ENCODE measurements around the gene SLCO2B1.

SLCO2B1 gene

GRCh38 chr11:75223954-75224643 lies 73.2 kb downstream of the SLCO2B1 start:
- DNase-seq (ENCODE audit: low read depth) = no peak

GRCh38 chr11:75225794-75226193 lies 74.9 kb downstream of the SLCO2B1 start:
- no peak for DNase-seq (ENCODE audit: low read depth)

- DNase-seq (ENCODE audit: low read depth) = no peak
Measured at GRCh38 chr11:75229466-75229865, 78.6 kb downstream of the SLCO2B1 start.

GRCh38 chr11:75230621-75231020 lies 79.7 kb downstream of the SLCO2B1 start:
- no peak for DNase-seq (ENCODE audit: low read depth)

- no peak for DNase-seq (ENCODE audit: low read depth)
Measured at GRCh38 chr11:75233754-75234172, 82.9 kb downstream of the SLCO2B1 start.

GRCh38 chr11:75236062-75236461 lies 85.2 kb downstream of the SLCO2B1 start:
- no peak for DNase-seq (ENCODE audit: low read depth)

- no peak for DNase-seq (ENCODE audit: low read depth)
Measured at GRCh38 chr11:75237050-75237449, 86.1 kb downstream of the SLCO2B1 start.

- no peak for DNase-seq (ENCODE audit: low read depth)
Measured at GRCh38 chr11:75238595-75239440, 87.9 kb downstream of the SLCO2B1 start.

- no peak for DNase-seq (ENCODE audit: low read depth)
Measured at GRCh38 chr11:75239531-75240290, 88.8 kb downstream of the SLCO2B1 start.

GRCh38 chr11:75240311-75241035 lies 89.6 kb downstream of the SLCO2B1 start, which contains the start of gene TPBGL:
Gene TPBGL, plus strand, starts transcription at chr11:75240774. Its CDS starts 276 bp downstream, at chr11:75241050.
- DNase-seq (ENCODE audit: low read depth) = peak; percentile 15

GRCh38 chr11:75241036-75241905 lies 90.4 kb downstream of the SLCO2B1 start:
- peak; percentile 81 for DNase-seq (ENCODE audit: low read depth)

- DNase-seq (ENCODE audit: low read depth) = no peak
Measured at GRCh38 chr11:75241906-75242644, 91.2 kb downstream of the SLCO2B1 start.

- no peak for DNase-seq (ENCODE audit: low read depth)
Measured at GRCh38 chr11:75242722-75243600, 92.1 kb downstream of the SLCO2B1 start.

GRCh38 chr11:75244052-75244814 lies 93.3 kb downstream of the SLCO2B1 start:
- DNase-seq (ENCODE audit: low read depth) = no peak

- DNase-seq (ENCODE audit: low read depth) = no peak
Measured at GRCh38 chr11:75245356-75246005, 94.6 kb downstream of the SLCO2B1 start.

- no peak for DNase-seq (ENCODE audit: low read depth)
Measured at GRCh38 chr11:75246006-75246670, 95.2 kb downstream of the SLCO2B1 start.

GRCh38 chr11:75246671-75247350 lies 95.9 kb downstream of the SLCO2B1 start:
- DNase-seq (ENCODE audit: low read depth) = no peak
